Islet of Langerhans (tissue), 1 donor: ENCODE results near the gene ZNHIT2.

ENCODE experiments used
- FAIRE-seq: peaks from one replicate; lab custom pipeline; 2011; peaks lifted over from hg19 to GRCh38; lab: Jason Lieb, UNC

The ZNHIT2 gene

DNA sequence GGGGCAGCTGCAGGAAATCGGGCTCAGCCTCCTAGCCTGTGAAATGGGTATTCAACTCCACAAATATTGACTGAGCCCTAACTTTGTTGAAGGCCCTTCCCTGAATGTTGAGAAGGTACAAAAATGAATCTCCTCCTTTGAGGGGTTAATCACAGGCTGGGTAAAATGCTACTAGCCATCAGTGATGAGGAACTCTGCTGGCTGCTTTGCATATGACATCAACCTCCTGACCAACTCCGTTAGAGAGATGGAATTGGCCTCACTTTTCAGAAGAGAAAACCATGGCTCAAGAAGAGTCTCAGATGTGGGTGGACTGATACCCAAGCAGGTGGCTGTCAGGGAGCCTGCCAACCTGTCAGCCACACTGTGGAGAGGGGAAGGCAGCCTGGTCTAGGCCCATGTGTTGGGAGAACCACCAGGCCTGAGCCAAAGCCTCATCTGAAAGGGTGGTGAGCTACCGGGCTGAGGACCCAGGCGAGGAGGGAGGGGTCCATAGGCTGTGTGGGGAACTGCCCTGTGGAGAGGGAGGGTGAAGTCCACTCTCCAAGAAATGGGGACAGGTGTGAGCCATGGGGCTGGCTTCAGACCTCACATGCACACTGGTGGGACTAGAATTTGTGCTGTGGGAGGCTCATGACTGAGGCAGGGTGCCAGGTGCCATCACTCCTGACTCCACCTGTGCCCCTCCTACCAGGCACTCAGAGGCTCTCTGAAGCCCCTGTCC, 45.4 kb downstream of the ZNHIT2 start:
- no peak for FAIRE-seq

DNA sequence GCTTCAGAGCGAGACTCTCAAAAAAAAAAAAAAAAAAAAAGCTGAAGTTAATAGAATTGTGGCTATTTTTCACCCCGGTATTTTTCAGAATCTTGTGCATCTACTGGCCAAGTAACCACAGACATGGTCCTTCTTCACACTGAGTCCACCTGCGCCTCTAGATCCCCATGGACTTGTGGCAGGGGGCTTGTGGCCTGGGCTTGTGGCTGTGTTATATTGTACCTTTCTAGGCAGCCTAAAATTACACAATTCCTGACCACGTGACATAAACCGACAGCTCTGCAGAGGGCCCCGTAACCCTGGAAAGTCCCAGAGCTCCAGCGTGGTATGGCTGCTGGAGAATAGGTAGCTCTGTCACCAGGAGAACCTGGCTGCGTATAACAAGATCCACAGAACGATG, 48.3 kb downstream of the ZNHIT2 start:
- no peak for FAIRE-seq

DNA sequence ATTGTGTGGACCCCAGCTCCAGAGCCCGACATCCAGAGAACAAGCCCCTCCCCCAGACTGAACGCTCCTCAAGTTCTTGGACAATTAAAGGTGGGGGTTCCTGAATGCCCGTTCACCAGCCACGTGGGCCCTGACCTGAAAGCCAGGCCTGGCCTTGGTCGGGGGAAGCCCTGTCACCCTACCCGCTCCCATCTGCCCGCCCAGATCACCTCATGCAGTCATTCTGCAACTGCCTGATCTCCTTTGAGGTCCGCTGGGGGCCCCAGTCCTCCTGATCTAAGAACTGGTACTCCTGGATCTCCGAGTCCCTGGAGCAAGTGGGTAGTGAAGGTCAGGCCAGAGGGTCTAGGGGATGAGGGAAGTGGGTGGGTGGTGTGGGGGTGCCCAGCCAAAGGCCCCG, 50.1 kb downstream of the ZNHIT2 start:
- FAIRE-seq = no peak

DNA sequence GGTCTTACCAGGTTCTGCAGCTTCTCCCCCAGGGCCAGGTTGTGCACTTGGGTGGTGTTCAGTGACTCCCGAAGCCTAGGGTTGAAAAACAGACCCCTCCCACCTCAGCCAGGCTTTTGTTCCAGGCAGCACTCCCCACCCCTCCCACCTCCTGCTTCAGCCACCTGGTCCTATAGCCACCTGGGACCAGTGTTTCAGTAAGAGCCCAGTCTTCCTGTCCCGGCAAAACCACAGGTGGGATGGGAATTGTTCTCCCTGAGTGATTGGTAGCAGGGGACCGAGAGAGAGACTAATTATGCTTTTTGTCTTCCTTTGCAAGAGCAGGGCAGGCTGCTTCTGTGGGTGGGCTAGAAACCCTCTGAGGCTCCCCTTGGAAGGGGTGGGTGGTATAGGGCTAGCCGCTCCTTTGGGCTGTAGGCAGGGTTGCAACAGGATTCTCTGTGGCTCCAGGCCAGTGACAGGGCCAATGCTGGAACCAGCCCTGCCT, 50.7 kb downstream of the ZNHIT2 start:
- FAIRE-seq = no peak
